ENCODE results near the gene PANK4. TPM values are rescaled to one million over a fixed set of nuclear protein-coding genes. Genes with fewer than 3 reads are reported as not detected.
"Not testable (repeated sequence)": the region's sequence is repeated elsewhere in the genome, so short reads cannot be mapped to it uniquely, and the experiment has no call there.

Gene PANK4
- total RNA-seq, 1 experiment from 2014 or later: 32.2 TPM

GRCh38 chr1:2552189-2552588 lies 25.8 kb upstream of the PANK4 start:
- Histone ChIP-seq H2AK5ac (ENCODE audit: insufficient read length, low read length) (no peak overlapping the region), H3K23ac (ENCODE audit: insufficient read length, low read depth, low read length) (no peak overlapping the region), H2BK20ac (ENCODE audit: low read depth, low read length, poor library complexity, severe bottlenecking) (no peak overlapping the region), H4K20me1 (ENCODE audit: control insufficient read depth, insufficient read depth, insufficient read length) (no peaks in the 10 kb centered on the region), H3K18ac (ENCODE audit: insufficient read length, low read depth, low read length) (no peak overlapping the region), H3K9ac (ENCODE audit: extremely low read depth, insufficient read length, low read length) (no peak overlapping the region), H4K91ac (ENCODE audit: insufficient read length, low read depth, low read length) (no peak overlapping the region), H2BK5ac (ENCODE audit: insufficient read length, low read length) (no peak overlapping the region), H3K14ac (ENCODE audit: insufficient read depth, low read length) (no peak overlapping the region), H3K27me3 (ENCODE audit: insufficient read depth, low read length) (no peaks in the 10 kb centered on the region), H3K4me2 (ENCODE audit: insufficient read depth, insufficient read length, low read length) (no peak overlapping the region), H4K5ac (ENCODE audit: insufficient read length, low read depth, low read length) (no peak overlapping the region), H3K27ac (ENCODE audit: insufficient read length, low read depth, low read length) (no peak overlapping the region), H3T11ph (ENCODE audit: low read length) (no peak overlapping the region), H3K79me2 (ENCODE audit: insufficient read depth, low read length) (no peaks in the 10 kb centered on the region), H3K9me3 (ENCODE audit: control insufficient read depth, low read depth, low read length) (no peaks in the 10 kb centered on the region), H2BK15ac (ENCODE audit: low read depth, low read length) (no peak overlapping the region), H2BK120ac (ENCODE audit: low read depth, low read length, poor library complexity, severe bottlenecking) (no peak overlapping the region), H3K4ac (ENCODE audit: low read depth, low read length) (no peak overlapping the region), H3K56ac (ENCODE audit: insufficient read length, low read depth, low read length) (no peak overlapping the region), H3K4me1 (ENCODE audit: insufficient read depth, low read length) (no peaks in the 10 kb centered on the region; the same call in 1 of the 2 replicates), H4K8ac (replicated peaks; ENCODE audit: insufficient read length, low read depth, low read length) (no peak overlapping the region), H3K23me2 (ENCODE audit: insufficient read length, low read depth, low read length, poor library complexity, severe bottlenecking) (peaks cover 3% of the 10 kb centered on the region), H2AFZ (ENCODE audit: low read length) (no peak overlapping the region), H2BK12ac (ENCODE audit: insufficient read length, low read depth, low read length) (no peak overlapping the region), H3K79me1 (ENCODE audit: insufficient read depth, low read depth, low read length, poor library complexity, severe bottlenecking) (no peaks in the 10 kb centered on the region)
- WGBS (ENCODE audit: extremely low coverage, insufficient read length, low lambda C conversion rate): no CpG with 5 or more reads among the region's 26 CpGs
- H3K4me3 Mint-ChIP-seq: no peak overlapping the region
- no peaks in the 10 kb centered on the region for H3K27me3 Mint-ChIP-seq (ENCODE audit: low read depth)
- no peak for DNase-seq
- H3K36me3 Mint-ChIP-seq (ENCODE audit: insufficient read depth in 1 of 3, low read depth in 3 of 3): no peaks in the 10 kb centered on the region
- H3K4me1 Mint-ChIP-seq: peaks cover 16 to 22% of the 10 kb centered on the region in 2 experiments
- TF ChIP-seq, protein P1, sequence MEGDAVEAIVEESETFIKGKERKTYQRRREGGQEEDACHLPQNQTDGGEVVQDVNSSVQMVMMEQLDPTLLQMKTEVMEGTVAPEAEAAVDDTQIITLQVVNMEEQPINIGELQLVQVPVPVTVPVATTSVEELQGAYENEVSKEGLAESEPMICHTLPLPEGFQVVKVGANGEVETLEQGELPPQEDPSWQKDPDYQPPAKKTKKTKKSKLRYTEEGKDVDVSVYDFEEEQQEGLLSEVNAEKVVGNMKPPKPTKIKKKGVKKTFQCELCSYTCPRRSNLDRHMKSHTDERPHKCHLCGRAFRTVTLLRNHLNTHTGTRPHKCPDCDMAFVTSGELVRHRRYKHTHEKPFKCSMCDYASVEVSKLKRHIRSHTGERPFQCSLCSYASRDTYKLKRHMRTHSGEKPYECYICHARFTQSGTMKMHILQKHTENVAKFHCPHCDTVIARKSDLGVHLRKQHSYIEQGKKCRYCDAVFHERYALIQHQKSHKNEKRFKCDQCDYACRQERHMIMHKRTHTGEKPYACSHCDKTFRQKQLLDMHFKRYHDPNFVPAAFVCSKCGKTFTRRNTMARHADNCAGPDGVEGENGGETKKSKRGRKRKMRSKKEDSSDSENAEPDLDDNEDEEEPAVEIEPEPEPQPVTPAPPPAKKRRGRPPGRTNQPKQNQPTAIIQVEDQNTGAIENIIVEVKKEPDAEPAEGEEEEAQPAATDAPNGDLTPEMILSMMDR (conservative IDR thresholded peaks at IDR 0.05): no peak
- H3K9me3 Mint-ChIP-seq: no peaks in the 10 kb centered on the region
- no peak overlapping the region for H3K27ac Mint-ChIP-seq

- H3K27me3 Mint-ChIP-seq (ENCODE audit: low read depth): not testable (repeated sequence)
Measured at GRCh38 chr1:2551544-2551943, 25.1 kb upstream of the PANK4 start.

More at GRCh38 chr1:2551544-2551943, 25.1 kb upstream of the PANK4 start:
- H3T11ph ChIP-seq (ENCODE audit: low read length); H4K91ac ChIP-seq (ENCODE audit: insufficient read length, low read depth, low read length); H3K79me2 ChIP-seq (ENCODE audit: insufficient read depth, low read length); H3K4ac ChIP-seq (ENCODE audit: low read depth, low read length); H3K79me1 ChIP-seq (ENCODE audit: insufficient read depth, low read depth, low read length, poor library complexity, severe bottlenecking); H3K9me3 ChIP-seq (ENCODE audit: control insufficient read depth, low read depth, low read length); H3K4me1 ChIP-seq (ENCODE audit: insufficient read depth, low read length); H3K27ac ChIP-seq (ENCODE audit: insufficient read length, low read depth, low read length); H2BK5ac ChIP-seq (ENCODE audit: insufficient read length, low read length); H2AK5ac ChIP-seq (ENCODE audit: insufficient read length, low read length); H3K56ac ChIP-seq (ENCODE audit: insufficient read length, low read depth, low read length); H4K8ac ChIP-seq (replicated peaks; ENCODE audit: insufficient read length, low read depth, low read length); H3K14ac ChIP-seq (ENCODE audit: insufficient read depth, low read length); H3K36me3 Mint-ChIP-seq (ENCODE audit: insufficient read depth in 1 of 3, low read depth in 3 of 3); H4K5ac ChIP-seq (ENCODE audit: insufficient read length, low read depth, low read length); H3K18ac ChIP-seq (ENCODE audit: insufficient read length, low read depth, low read length); DNase-seq; H2BK120ac ChIP-seq (ENCODE audit: low read depth, low read length, poor library complexity, severe bottlenecking); H2BK20ac ChIP-seq (ENCODE audit: low read depth, low read length, poor library complexity, severe bottlenecking); H3K4me3 Mint-ChIP-seq; H4K20me1 ChIP-seq (ENCODE audit: control insufficient read depth, insufficient read depth, insufficient read length); H3K9me3 Mint-ChIP-seq; H3K27me3 ChIP-seq (ENCODE audit: insufficient read depth, low read length); H3K9ac ChIP-seq (ENCODE audit: extremely low read depth, insufficient read length, low read length); H2AFZ ChIP-seq (ENCODE audit: low read length); H3K23me2 ChIP-seq (ENCODE audit: insufficient read length, low read depth, low read length, poor library complexity, severe bottlenecking); H3K23ac ChIP-seq (ENCODE audit: insufficient read length, low read depth, low read length); H3K27ac Mint-ChIP-seq; H3K4me2 ChIP-seq (ENCODE audit: insufficient read depth, insufficient read length, low read length); H2BK15ac ChIP-seq (ENCODE audit: low read depth, low read length); H2BK12ac ChIP-seq (ENCODE audit: insufficient read length, low read depth, low read length): not testable (repeated sequence)
- peaks cover 14 to 19% of the 10 kb centered on the region in 2 experiments for H3K4me1 Mint-ChIP-seq
- no CpG with 5 or more reads among the region's 9 CpGs for WGBS (ENCODE audit: extremely low coverage, insufficient read length, low lambda C conversion rate)
